Gastroesophageal sphincter (tissue), 4 donors: ENCODE results near the gene FAM53B. TPM values are rescaled to one million over a fixed set of nuclear protein-coding genes. Genes with fewer than 3 reads are reported as not detected.

Experiments used
- ATAC-seq: fragments of 150-250 bp; one replicate; pipeline ENCODE4 v1.9.1; 2016; ENCODE audit warnings: mild to moderate bottlenecking, moderate library complexity
- H3K27ac ChIP-seq, 4 donors: fragments of 200-600 bp; sonication (generic) in 3 of 4; 1 replicate in 3 of 4; 2 replicates in 1 of 4; pipeline ENCODE4 v1.5.1; 2016 to 2019
- H3K27me3 ChIP-seq: fragments of 200-600 bp; sonication (generic); one replicate; pipeline ENCODE4 v1.5.1; 2019
- H3K36me3 ChIP-seq, 2 donors: fragments of 200-600 bp; sonication (generic); one replicate each; pipeline ENCODE4 v1.5.1; 2019; ENCODE audit warnings: control low read depth in 1 of 2
- H3K4me1 ChIP-seq, 3 donors: fragments of 200-600 bp; sonication (generic); 1 replicate in 2 of 3; 2 replicates in 1 of 3; pipeline ENCODE4 v1.5.1; 2016 to 2019; ENCODE audit warnings: control low read depth in 2 of 3
- H3K4me3 ChIP-seq, 2 donors: fragments of 200-600 bp; sonication (generic); one replicate each; pipeline ENCODE4 v1.5.1; 2019; ENCODE audit warnings: mild to moderate bottlenecking in 1 of 2, moderate library complexity in 1 of 2
- H3K9me3 ChIP-seq, 3 donors: fragments of 200-600 bp; sonication (generic); one replicate each; pipeline ENCODE4 v1.5.1; 2017 to 2019; ENCODE audit warnings: control low read depth in 2 of 3
- CTCF ChIP-seq, 4 experiments: fragments of 200-600 bp in 2 of 4; fragments of 450-650 bp in 2 of 4; sonication (generic) in 1 of 4; IDR thresholded peaks; one replicate each; pipeline ENCODE4 v1.5.1; 2017 to 2019; ENCODE audit warnings: antibody characterized with exemption in 4 of 4, mild to moderate bottlenecking in 2 of 4, moderate library complexity in 2 of 4
- EP300 ChIP-seq: sonication (generic); formaldehyde crosslinking; IDR thresholded peaks from one replicate; pipeline ENCODE4 v1.6.1; 2017; ENCODE audit warnings: antibody characterized with exemption, mild to moderate bottlenecking
- POLR2A ChIP-seq, 2 donors: fragments of 450-650 bp; IDR thresholded peaks; one replicate each; pipeline ENCODE4 v1.6.1; 2017; ENCODE audit warnings: antibody characterized with exemption in 2 of 2, mild to moderate bottlenecking in 2 of 2, moderate library complexity in 1 of 2
- POLR2AphosphoS5 ChIP-seq: sonication (generic); formaldehyde crosslinking; IDR thresholded peaks from one replicate; pipeline ENCODE4 v1.6.1; 2017; ENCODE audit warnings: antibody characterized with exemption
- WGBS, 2 donors: methylation state at CpG; one replicate each; pipeline ENCODE4 v1.1.5; 2018; ENCODE audit warnings: low coverage in 1 of 2; 5-methylcytosine and 5-hydroxymethylcytosine counted together
- total RNA-seq, 4 donors: library from RNA; depleted of rRNA; stranded (reverse); fragments of >200 nt; gene quantifications; one replicate each; pipeline ENCODE4 v1.1.0, GENCODE V29; 2016

Gene FAM53B
- total RNA-seq, 4 donors from 2014 or later: 24.5 to 33.0 (median 30.2) TPM

GRCh38 chr10:124709861-124710260, 34.3 kb downstream of the FAM53B start:
- peak; percentile 52 for ATAC-seq
- Histone ChIP-seq H3K27me3 (no peaks in the 10 kb centered on the region), H3K27ac (peak overlapping the region in 2 of 4 donors; percentile 80 to 84), H3K4me1 (peaks cover 3 to 79% (median 51%) of the 10 kb centered on the region in 3 donors), H3K4me3 (no peak overlapping the region), H3K36me3 (peaks cover 0 to 14% of the 10 kb centered on the region in 2 donors), H3K9me3 (no peaks in the 10 kb centered on the region)
- TF ChIP-seq CTCF (IDR thresholded peaks at IDR 0.05): no peak
- 42 to 63% methylated on average over 2 to 10 of the region's 10 CpGs for WGBS, 2 donors

DNA sequence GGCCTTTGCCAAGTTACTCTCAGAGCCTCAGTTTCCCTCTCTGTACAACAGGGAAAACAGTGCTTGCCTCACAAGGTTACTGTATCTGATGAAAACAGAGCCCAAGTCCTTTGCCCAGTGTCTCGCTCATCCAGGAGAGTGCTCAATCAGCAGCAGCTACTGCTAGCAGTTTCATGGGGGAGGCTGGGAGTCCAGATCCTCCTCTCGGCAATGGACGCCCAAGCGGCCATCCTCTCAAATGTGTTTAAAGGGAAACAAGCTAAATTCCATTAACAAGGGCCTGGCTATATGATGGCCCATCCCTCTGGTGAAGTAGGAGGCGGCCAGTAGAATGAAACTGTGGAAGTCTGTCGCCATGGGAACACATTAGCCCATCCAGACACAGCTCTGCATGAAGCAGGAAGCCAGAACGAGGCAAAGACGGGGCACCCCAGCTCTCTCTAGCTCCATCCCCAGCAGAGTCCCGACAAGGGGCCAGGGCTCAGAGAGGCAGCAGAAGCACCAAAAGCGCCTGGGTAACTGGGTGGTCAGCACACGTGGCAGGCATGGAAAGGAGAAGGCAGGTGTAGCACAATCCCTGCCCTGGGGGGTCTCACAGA, 35.2 kb downstream of the FAM53B start:
- 40 to 66% methylated on average over 4 to 5 of the region's 11 CpGs for WGBS, 2 donors
- peaks cover 3 to 85% (median 58%) of the 10 kb centered on the region in 3 donors for H3K4me1 ChIP-seq
- TF ChIP-seq CTCF (IDR thresholded peaks at IDR 0.05): no peak
- TF ChIP-seq POLR2A (IDR thresholded peaks at IDR 0.05): no peak
- TF ChIP-seq POLR2AphosphoS5: no peak
- TF ChIP-seq EP300: no peak
- no peak for ATAC-seq
- H3K36me3 ChIP-seq: peaks cover 0 to 14% of the 10 kb centered on the region in 2 donors
- no peak overlapping the region for H3K4me3 ChIP-seq
- H3K27me3 ChIP-seq: no peaks in the 10 kb centered on the region
- peak overlapping the region in 3 of 4 donors; percentile 80 to 84 (median 80) for H3K27ac ChIP-seq
- no peaks in the 10 kb centered on the region for H3K9me3 ChIP-seq

DNA sequence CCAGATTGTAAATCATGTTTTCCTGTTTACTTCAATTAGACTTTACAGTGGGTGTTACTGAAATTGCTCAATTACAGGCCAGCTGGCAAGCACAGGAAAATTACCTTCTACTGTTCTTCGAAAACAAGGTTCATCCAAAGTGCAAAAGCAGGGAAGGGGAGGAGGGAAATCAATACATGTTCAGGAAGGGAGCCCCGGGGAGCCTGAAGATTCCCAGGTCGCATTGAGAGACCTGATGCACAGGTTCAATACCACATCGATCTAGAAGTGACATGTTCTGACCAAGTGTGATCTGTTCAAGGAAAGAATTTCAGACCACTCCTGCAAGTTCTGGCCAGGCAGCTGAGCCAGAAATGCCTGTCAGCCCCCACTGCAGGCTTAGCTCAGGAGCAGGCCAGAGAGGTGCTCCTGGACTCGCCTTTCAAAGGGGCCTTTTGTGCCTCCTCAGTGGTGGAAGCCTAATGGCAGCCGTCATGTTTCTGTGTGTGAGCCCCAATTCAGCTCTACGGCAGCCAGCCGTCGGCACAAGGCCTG, 35.9 kb downstream of the FAM53B start:
- Histone ChIP-seq H3K36me3 (peaks cover 0 to 14% of the 10 kb centered on the region in 2 donors), H3K27ac (peak overlapping the region in 3 of 4 donors; percentile 80 to 84 (median 80)), H3K27me3 (no peaks in the 10 kb centered on the region), H3K4me1 (peaks cover 6 to 85% (median 65%) of the 10 kb centered on the region in 3 donors), H3K9me3 (no peaks in the 10 kb centered on the region), H3K4me3 (no peak overlapping the region)
- peak; percentile 7 for TF ChIP-seq POLR2AphosphoS5
- no peak for TF ChIP-seq CTCF (IDR thresholded peaks at IDR 0.05)
- no peak for ATAC-seq
- WGBS, 2 donors: 20 to 39% methylated on average over 2 to 6 of the region's 9 CpGs

DNA sequence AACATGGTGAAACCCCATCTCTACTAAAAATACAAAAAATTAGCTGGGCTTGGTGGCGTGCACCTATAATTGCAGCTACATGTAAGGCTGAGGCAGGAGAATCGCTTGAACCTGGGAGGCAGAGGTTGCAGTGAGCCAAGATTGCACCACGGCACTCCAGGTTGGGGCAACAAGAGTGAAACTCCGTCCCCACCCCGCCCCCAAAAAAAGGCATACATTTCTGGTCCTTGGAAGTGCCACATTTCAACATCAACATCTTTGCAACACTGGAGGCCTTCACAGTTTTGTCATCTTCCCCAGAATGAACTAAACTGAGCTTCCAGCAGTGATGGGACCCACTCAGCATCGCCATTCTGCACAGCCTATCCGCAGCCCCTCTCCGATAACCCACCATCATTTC, 36.6 kb downstream of the FAM53B start:
- ATAC-seq: no peak
- Histone ChIP-seq H3K36me3 (peaks cover 0 to 14% of the 10 kb centered on the region in 2 donors), H3K4me3 (no peak overlapping the region), H3K27me3 (no peaks in the 10 kb centered on the region), H3K9me3 (no peaks in the 10 kb centered on the region), H3K4me1 (peaks cover 10 to 85% (median 72%) of the 10 kb centered on the region in 3 donors), H3K27ac (peak overlapping the region in 3 of 4 donors; percentile 80 to 84 (median 80))
- no peak for TF ChIP-seq CTCF (IDR thresholded peaks at IDR 0.05)
- TF ChIP-seq POLR2AphosphoS5: no peak
- TF ChIP-seq EP300: no peak
- no peak for TF ChIP-seq POLR2A (IDR thresholded peaks at IDR 0.05)
- 92 to 93% methylated on average over 2 to 4 of the region's 8 CpGs for WGBS, 2 donors

GRCh38 chr10:124707144-124707467, 37.1 kb downstream of the FAM53B start:
- Histone ChIP-seq H3K4me1 (peaks cover 13 to 90% (median 77%) of the 10 kb centered on the region in 3 donors), H3K36me3 (peaks cover 0 to 14% of the 10 kb centered on the region in 2 donors), H3K27me3 (no peaks in the 10 kb centered on the region), H3K9me3 (no peaks in the 10 kb centered on the region), H3K4me3 (no peak overlapping the region), H3K27ac (peak overlapping the region in 3 of 4 donors; percentile 80 to 84 (median 80))
- no peak for ATAC-seq
- TF ChIP-seq POLR2AphosphoS5 (no peak), POLR2A (IDR thresholded peaks at IDR 0.05) (no peak), EP300 (no peak), CTCF (IDR thresholded peaks at IDR 0.05) (no peak)
- WGBS, 2 donors: 55 to 57% methylated on average over 1 to 2 of the region's 3 CpGs
